Astrocyte (in vitro differentiated cells and primary cell): ENCODE measurements around the gene SPPL2C. TPM values are rescaled to one million over a fixed set of nuclear protein-coding genes. Genes with fewer than 3 reads are reported as not detected.

Source experiments
- DNase-seq: peaks from one replicate; pipeline ENCODE4 v3.0.0-alpha.2; 2010; ENCODE audit warnings: low read depth
- FAIRE-seq: peaks from 2 replicates; lab custom pipeline; 2011; peaks lifted over from hg19 to GRCh38; lab: Jason Lieb, UNC
- H2AFZ ChIP-seq: 2 replicates; pipeline ENCODE4 v1.6.0; 2012; ENCODE audit warnings: low read depth, low read length, inconsistent platforms
- H3K27ac ChIP-seq: 2 replicates; pipeline ENCODE4 v1.5.1; 2011; ENCODE audit warnings: low read depth, low read length, inconsistent platforms
- H3K27me3 ChIP-seq: 2 replicates; pipeline ENCODE4 v1.6.0; 2011; ENCODE audit warnings: low read length, inconsistent platforms; ENCODE audit not compliant: insufficient read depth
- H3K36me3 ChIP-seq: 2 replicates; pipeline ENCODE4 v1.5.1; 2011; ENCODE audit warnings: low read length, inconsistent platforms; ENCODE audit not compliant: insufficient read depth
- H3K4me1 ChIP-seq: 2 replicates; pipeline ENCODE4 v1.5.1; 2011; ENCODE audit warnings: low read length, inconsistent platforms; ENCODE audit not compliant: insufficient read depth
- H3K4me2 ChIP-seq: 2 replicates; pipeline ENCODE4 v1.6.0; 2012; ENCODE audit warnings: low read length, inconsistent platforms
- H3K4me3 ChIP-seq: 2 replicates; pipeline ENCODE4 v1.5.1; 2011; ENCODE audit warnings: low read depth, mild to moderate bottlenecking, low read length, inconsistent platforms; ENCODE audit not compliant: insufficient read depth
- H3K79me2 ChIP-seq: 2 replicates; pipeline ENCODE4 v1.6.0; 2012; ENCODE audit warnings: mild to moderate bottlenecking, low read length, inconsistent platforms; ENCODE audit not compliant: insufficient read depth
- H3K9ac ChIP-seq: 2 replicates; pipeline ENCODE4 v1.6.0; 2012; ENCODE audit warnings: mild to moderate bottlenecking, low read length, inconsistent platforms
- H3K9me3 ChIP-seq: 2 replicates; pipeline ENCODE4 v1.5.1; 2012; ENCODE audit warnings: low read depth, mild to moderate bottlenecking, low read length, inconsistent platforms; ENCODE audit not compliant: insufficient read depth
- H4K20me1 ChIP-seq: 2 replicates; pipeline ENCODE4 v1.6.0; 2012; ENCODE audit warnings: low read length, inconsistent platforms; ENCODE audit not compliant: insufficient read depth
- H3K27ac Mint-ChIP-seq: one replicate; pipeline ENCODE4 v1.8.0; 2021; ENCODE audit warnings: mild to moderate bottlenecking, mixed read lengths; ENCODE audit not compliant: unreplicated experiment
- H3K27me3 Mint-ChIP-seq: one replicate; pipeline ENCODE4 v1.8.0; 2021; ENCODE audit warnings: low read depth, mixed read lengths; ENCODE audit not compliant: unreplicated experiment
- H3K36me3 Mint-ChIP-seq: one replicate; pipeline ENCODE4 v1.8.0; 2021; ENCODE audit warnings: low read depth, mixed read lengths; ENCODE audit not compliant: unreplicated experiment
- H3K4me1 Mint-ChIP-seq: one replicate; pipeline ENCODE4 v1.8.0; 2021; ENCODE audit warnings: low read depth, mixed read lengths; ENCODE audit not compliant: unreplicated experiment
- H3K4me3 Mint-ChIP-seq: one replicate; pipeline ENCODE4 v1.8.0; 2021; ENCODE audit warnings: mild to moderate bottlenecking, moderate library complexity, mixed read lengths; ENCODE audit not compliant: unreplicated experiment
- H3K9me3 Mint-ChIP-seq: one replicate; pipeline ENCODE4 v1.8.0; 2021; ENCODE audit warnings: mild to moderate bottlenecking, mixed read lengths; ENCODE audit not compliant: unreplicated experiment
- CTCF ChIP-seq: IDR thresholded peaks from 2 replicates; pipeline ENCODE4 v1.5.1; 2011; ENCODE audit warnings: low read depth, mild to moderate bottlenecking, inconsistent platforms, low read length, moderate library complexity; ENCODE audit not compliant: insufficient read depth
- EZH2 ChIP-seq: IDR thresholded peaks from 2 replicates; pipeline ENCODE4 v1.6.1; 2012; ENCODE audit warnings: mild to moderate bottlenecking, low read length, inconsistent platforms; ENCODE audit not compliant: insufficient read depth
- total RNA-seq: library from RNA; stranded (reverse); gene quantifications from 2 replicates; pipeline ENCODE4 v1.2.1, GENCODE V29; 2021

The SPPL2C gene
- total RNA-seq, 1 donor from 2014 or later, result not detected

- no peak overlapping the region for H3K4me2 ChIP-seq
- H4K20me1 ChIP-seq, result no peaks in the 10 kb centered on the region
- H3K9ac ChIP-seq, result no peak overlapping the region
- no peak overlapping the region for H2AFZ ChIP-seq
- no peak overlapping the region for H3K27ac Mint-ChIP-seq
- H3K27ac ChIP-seq, result no peak overlapping the region
- H3K9me3 Mint-ChIP-seq, result peaks cover 2% of the 10 kb centered on the region
- no peaks in the 10 kb centered on the region for H3K4me1 Mint-ChIP-seq
- H3K9me3 ChIP-seq, result no peaks in the 10 kb centered on the region
- peaks cover 12% of the 10 kb centered on the region for H3K27me3 ChIP-seq
- no peak overlapping the region for H3K4me3 Mint-ChIP-seq
- FAIRE-seq (no peak), DNase-seq (peak; percentile 3)
- no peaks in the 10 kb centered on the region for H3K36me3 ChIP-seq
- H3K79me2 ChIP-seq, result no peaks in the 10 kb centered on the region
- no peaks in the 10 kb centered on the region for H3K36me3 Mint-ChIP-seq
- TF ChIP-seq CTCF (peak; percentile 20), EZH2 (no peak)
- H3K27me3 Mint-ChIP-seq, result peaks cover 70% of the 10 kb centered on the region
- H3K4me3 ChIP-seq, result no peak overlapping the region
- no peaks in the 10 kb centered on the region for H3K4me1 ChIP-seq
Measured at GRCh38 chr17:45812102-45812501, 32.6 kb upstream of the SPPL2C start.

DNA sequence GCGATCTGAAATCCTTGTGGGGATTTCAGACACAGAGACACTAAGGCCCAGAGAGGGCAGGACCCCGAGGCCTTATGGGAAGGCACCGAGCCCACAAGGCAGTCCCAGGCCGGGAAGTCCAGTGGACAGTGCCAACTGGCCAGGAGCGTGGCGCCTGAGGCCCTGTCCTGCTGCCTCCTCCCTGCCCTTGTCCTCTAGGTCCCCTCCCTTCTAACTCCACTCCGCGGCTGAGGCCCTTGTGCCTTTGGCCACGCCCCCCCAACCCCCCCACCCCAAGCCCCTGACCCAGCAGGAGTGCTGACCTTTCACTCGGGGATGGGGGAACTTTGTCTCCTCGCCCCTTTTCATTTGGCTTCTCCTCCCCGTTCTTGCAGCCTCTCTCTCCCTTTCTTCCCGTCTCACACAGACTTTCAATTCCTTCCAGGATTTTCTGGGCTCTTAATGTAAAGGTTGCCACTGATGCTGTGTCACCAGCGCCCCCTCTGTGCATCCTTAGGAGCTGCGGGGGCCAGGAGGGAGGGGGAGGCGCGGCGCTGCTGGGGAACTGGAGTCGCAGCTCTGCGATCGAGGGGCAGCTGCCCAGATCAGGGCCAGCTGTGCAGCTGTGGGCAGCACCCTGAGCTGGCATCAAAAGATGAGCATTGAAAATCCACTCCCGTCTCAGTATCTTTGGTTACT lies 31.5 kb upstream of the SPPL2C start:
- Histone ChIP-seq H3K27me3 (peaks cover 12% of the 10 kb centered on the region), H3K4me1 (no peaks in the 10 kb centered on the region), H3K9ac (no peak overlapping the region), H3K36me3 (no peaks in the 10 kb centered on the region), H2AFZ (no peak overlapping the region), H3K4me2 (no peak overlapping the region), H4K20me1 (no peaks in the 10 kb centered on the region), H3K79me2 (no peaks in the 10 kb centered on the region), H3K27ac (no peak overlapping the region), H3K9me3 (no peaks in the 10 kb centered on the region), H3K4me3 (no peak overlapping the region)
- DNase-seq (no peak), FAIRE-seq (no peak)
- no peak overlapping the region for H3K27ac Mint-ChIP-seq
- H3K4me1 Mint-ChIP-seq, result no peaks in the 10 kb centered on the region
- H3K4me3 Mint-ChIP-seq, result no peak overlapping the region
- H3K36me3 Mint-ChIP-seq, result no peaks in the 10 kb centered on the region
- H3K9me3 Mint-ChIP-seq, result peaks cover 2% of the 10 kb centered on the region
- H3K27me3 Mint-ChIP-seq, result peaks cover 65% of the 10 kb centered on the region
- TF ChIP-seq EZH2 (no peak), CTCF (no peak)
